H1 (cell line): ENCODE measurements around the gene ATP5F1E. TPM values are rescaled to one million over a fixed set of nuclear protein-coding genes. Genes with fewer than 3 reads are reported as not detected.

Source experiments
- ATF3 ChIP-seq: IDR thresholded peaks from 2 replicates; pipeline ENCODE4 v1.6.1; 2011; ENCODE audit warnings: low read depth, mild to moderate bottlenecking, low read length; ENCODE audit not compliant: insufficient read depth
- BACH1 ChIP-seq: IDR thresholded peaks from 2 replicates; pipeline ENCODE4 v1.6.1; 2012; ENCODE audit warnings: low read length, improper control_type of control experiment
- BCL11A ChIP-seq, 2 experiments: IDR thresholded peaks; one replicate each; pipeline ENCODE4 v1.6.1; 2011; ENCODE audit warnings: low read depth in 2 of 2, low read length in 2 of 2, mild to moderate bottlenecking in 2 of 2
- CEBPB ChIP-seq: IDR thresholded peaks from 2 replicates; pipeline ENCODE4 v1.6.1; 2012; ENCODE audit warnings: low read depth, low read length
- E2F6 ChIP-seq: IDR thresholded peaks from 2 replicates; pipeline ENCODE4 v1.6.1; 2012; ENCODE audit warnings: inconsistent platforms
- HDAC2 ChIP-seq, 2 experiments: fragments of 300-600 bp in 1 of 2; sonication (generic) in 1 of 2; IDR thresholded peaks; 2 replicates each; pipeline ENCODE4 v1.6.1; 2011 to 2012; ENCODE audit warnings: low read depth in 2 of 2, low read length in 2 of 2, mild to moderate bottlenecking in 2 of 2, moderate library complexity in 2 of 2, borderline replicate concordance in 1 of 2, inconsistent platforms in 1 of 2
- MAFK ChIP-seq: IDR thresholded peaks from 2 replicates; pipeline ENCODE4 v1.6.1; 2012; ENCODE audit warnings: low read depth, mild to moderate bottlenecking, improper control_type of control experiment, low read length
- RNF2 ChIP-seq: fragments of 200-900, 300-1000 bp; sonication (generic); IDR thresholded peaks from 2 replicates; pipeline ENCODE4 v1.7.1; 2016; ENCODE audit warnings: borderline replicate concordance, low read depth, mild to moderate bottlenecking, antibody characterized with exemption, low read length; ENCODE audit not compliant: poor library complexity, severe bottlenecking; ENCODE audit errors: missing control alignments
- SP1 ChIP-seq: IDR thresholded peaks from 2 replicates; pipeline ENCODE4 v1.6.1; 2011; ENCODE audit warnings: low read depth, low read length
- SUZ12 ChIP-seq: fragments of 200-600 bp; sonication (generic); IDR thresholded peaks from 2 replicates; pipeline ENCODE4 v1.6.1; 2012; ENCODE audit warnings: mild to moderate bottlenecking, inconsistent platforms, low read length, moderate library complexity, mixed read lengths
- TAF1 ChIP-seq: IDR thresholded peaks from 2 replicates; pipeline ENCODE4 v1.6.1; 2011; ENCODE audit warnings: mild to moderate bottlenecking, low read depth, low read length
- YY1 ChIP-seq: IDR thresholded peaks from 2 replicates; pipeline ENCODE4 v1.6.1; 2011; ENCODE audit warnings: low read depth, mild to moderate bottlenecking, low read length
- polyA plus RNA-seq, 7 experiments: library from polyadenylated mRNA; depleted of rRNA in 3 of 7; stranded (reverse) in 5 of 7; unstranded in 2 of 7; fragments of >200 nt in 5 of 7; fragments of 200-250 nt in 2 of 7; gene quantifications; 1 replicate in 5 of 7; 2 replicates in 1 of 7; 4 replicates in 1 of 7; pipeline versions ENCODE4 v1.2.1 to v1.2.3, GENCODE V29; 2011 to 2013; ENCODE audit warnings: missing spikeins in 2 of 7, mixed read lengths in 2 of 7
- total RNA-seq: library from RNA; stranded (reverse); fragmentation: NEBNext Ultra II Directional; extraction: Animal tissue kit (Norgen Biotek cat#: 25700); gene quantifications from 2 replicates; pipeline ENCODE4 v1.2.1, GENCODE V29; 2021

ATP5F1E gene
- total and polyA plus RNA-seq, 2 of the 8 experiments (the other 6 are each of a cell fraction or from before 2014, with no cell fraction given), result 15.7 to 47.8 TPM

GRCh38 chr20:59024111-59024530, 8.0 kb downstream of the ATP5F1E start (continued):
- no peak for TF ChIP-seq E2F6
- no peak for TF ChIP-seq YY1
- TF ChIP-seq BACH1, result no peak
- no peak for TF ChIP-seq SP1
- TF ChIP-seq SUZ12, result no peak
- no peak for TF ChIP-seq HDAC2 (IDR thresholded peaks at IDR 0.05; ENCODE audit: borderline replicate concordance in 1 of 2, low read depth in 2 of 2, low read length in 2 of 2)
- no peak for TF ChIP-seq ATF3
- TF ChIP-seq RNF2, result no peak
- TF ChIP-seq TAF1, result no peak
- no peak for TF ChIP-seq CEBPB
- TF ChIP-seq MAFK, result no peak
- no peak for TF ChIP-seq BCL11A (IDR thresholded peaks at IDR 0.05; ENCODE audit: low read depth in 2 of 2, low read length in 2 of 2)
